ENCODE results near the gene ZFPL1. TPM values are rescaled to one million over a fixed set of nuclear protein-coding genes. Genes with fewer than 3 reads are reported as not detected.

ZFPL1 gene
- total RNA-seq, 4 donors from 2014 or later, result 34.1 to 58.5 (median 41.9) TPM

GRCh38 chr11:65119670-65119995 lies 35.6 kb downstream of the ZFPL1 start:
- Histone ChIP-seq H3K9me3 (no peaks in the 10 kb centered on the region), H3K4me3 (no peak overlapping the region), H3K27ac (no peak overlapping the region), H3K27me3 (no peaks in the 10 kb centered on the region), H3K36me3 (peaks cover 25% of the 10 kb centered on the region), H3K4me1 (peaks cover 64% of the 10 kb centered on the region)
- DNase-seq (ENCODE audit: low spot score in 2 of 2), result no peak
- TF ChIP-seq, protein P1, sequence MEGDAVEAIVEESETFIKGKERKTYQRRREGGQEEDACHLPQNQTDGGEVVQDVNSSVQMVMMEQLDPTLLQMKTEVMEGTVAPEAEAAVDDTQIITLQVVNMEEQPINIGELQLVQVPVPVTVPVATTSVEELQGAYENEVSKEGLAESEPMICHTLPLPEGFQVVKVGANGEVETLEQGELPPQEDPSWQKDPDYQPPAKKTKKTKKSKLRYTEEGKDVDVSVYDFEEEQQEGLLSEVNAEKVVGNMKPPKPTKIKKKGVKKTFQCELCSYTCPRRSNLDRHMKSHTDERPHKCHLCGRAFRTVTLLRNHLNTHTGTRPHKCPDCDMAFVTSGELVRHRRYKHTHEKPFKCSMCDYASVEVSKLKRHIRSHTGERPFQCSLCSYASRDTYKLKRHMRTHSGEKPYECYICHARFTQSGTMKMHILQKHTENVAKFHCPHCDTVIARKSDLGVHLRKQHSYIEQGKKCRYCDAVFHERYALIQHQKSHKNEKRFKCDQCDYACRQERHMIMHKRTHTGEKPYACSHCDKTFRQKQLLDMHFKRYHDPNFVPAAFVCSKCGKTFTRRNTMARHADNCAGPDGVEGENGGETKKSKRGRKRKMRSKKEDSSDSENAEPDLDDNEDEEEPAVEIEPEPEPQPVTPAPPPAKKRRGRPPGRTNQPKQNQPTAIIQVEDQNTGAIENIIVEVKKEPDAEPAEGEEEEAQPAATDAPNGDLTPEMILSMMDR (IDR thresholded peaks at IDR 0.05), result no peak
- no peak for TF ChIP-seq EP300 (IDR thresholded peaks at IDR 0.05)

- Histone ChIP-seq H3K27ac (peak overlapping the region; percentile 90), H3K4me3 (peak overlapping the region; percentile 66), H3K9me3 (no peaks in the 10 kb centered on the region), H3K4me1 (peaks cover 61% of the 10 kb centered on the region), H3K36me3 (peaks cover 37% of the 10 kb centered on the region), H3K27me3 (no peaks in the 10 kb centered on the region)
- TF ChIP-seq POLR2A (IDR thresholded peaks at IDR 0.05) (no peak), EP300 (IDR thresholded peaks at IDR 0.05) (no peak), POLR2AphosphoS5 (IDR thresholded peaks at IDR 0.05) (no peak)
- TF ChIP-seq, protein P1 (IDR thresholded peaks at IDR 0.05), result no peak
- 63% methylated on average over 3 of the region's 3 CpGs for WGBS
- DNase-seq (ENCODE audit: low spot score in 2 of 2), result no peak
Observed at GRCh38 chr11:65120831-65121230, 36.8 kb downstream of the ZFPL1 start.

DNA sequence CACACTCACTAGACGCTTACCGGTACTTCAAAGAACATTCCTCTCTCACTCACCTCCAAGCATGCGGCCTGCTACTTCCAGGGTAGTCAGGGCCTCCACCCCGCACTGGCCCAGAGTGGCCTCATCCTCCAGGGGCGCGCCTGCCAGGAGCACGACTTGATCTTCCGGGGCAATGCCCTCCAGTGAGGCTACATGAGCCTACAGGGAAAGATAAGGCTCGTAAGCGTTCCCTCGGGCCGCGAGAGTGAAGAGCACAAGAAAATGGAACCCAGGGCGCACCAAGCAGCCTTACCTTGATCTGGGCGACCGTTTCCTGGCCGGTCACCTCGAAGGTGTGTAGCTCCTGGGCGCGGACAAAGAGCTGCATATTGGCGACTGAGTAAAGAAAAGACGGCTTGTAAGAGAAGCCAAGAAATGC lies 37.4 kb downstream of the ZFPL1 start:
- Histone ChIP-seq H3K4me3 (peak overlapping the region; percentile 66), H3K27me3 (no peaks in the 10 kb centered on the region), H3K4me1 (peaks cover 55% of the 10 kb centered on the region), H3K27ac (peak overlapping the region; percentile 90), H3K36me3 (peaks cover 43% of the 10 kb centered on the region), H3K9me3 (no peaks in the 10 kb centered on the region)
- peak; percentile 75 to 78 for DNase-seq (ENCODE audit: low spot score in 2 of 2)
- under 1% methylated on average over 17 of the region's 22 CpGs for WGBS
- TF ChIP-seq, protein P1 (IDR thresholded peaks at IDR 0.05), result no peak
- TF ChIP-seq POLR2A (IDR thresholded peaks at IDR 0.05), result no peak
- no peak for TF ChIP-seq POLR2AphosphoS5 (IDR thresholded peaks at IDR 0.05)
- TF ChIP-seq EP300 (IDR thresholded peaks at IDR 0.05), result no peak

DNA sequence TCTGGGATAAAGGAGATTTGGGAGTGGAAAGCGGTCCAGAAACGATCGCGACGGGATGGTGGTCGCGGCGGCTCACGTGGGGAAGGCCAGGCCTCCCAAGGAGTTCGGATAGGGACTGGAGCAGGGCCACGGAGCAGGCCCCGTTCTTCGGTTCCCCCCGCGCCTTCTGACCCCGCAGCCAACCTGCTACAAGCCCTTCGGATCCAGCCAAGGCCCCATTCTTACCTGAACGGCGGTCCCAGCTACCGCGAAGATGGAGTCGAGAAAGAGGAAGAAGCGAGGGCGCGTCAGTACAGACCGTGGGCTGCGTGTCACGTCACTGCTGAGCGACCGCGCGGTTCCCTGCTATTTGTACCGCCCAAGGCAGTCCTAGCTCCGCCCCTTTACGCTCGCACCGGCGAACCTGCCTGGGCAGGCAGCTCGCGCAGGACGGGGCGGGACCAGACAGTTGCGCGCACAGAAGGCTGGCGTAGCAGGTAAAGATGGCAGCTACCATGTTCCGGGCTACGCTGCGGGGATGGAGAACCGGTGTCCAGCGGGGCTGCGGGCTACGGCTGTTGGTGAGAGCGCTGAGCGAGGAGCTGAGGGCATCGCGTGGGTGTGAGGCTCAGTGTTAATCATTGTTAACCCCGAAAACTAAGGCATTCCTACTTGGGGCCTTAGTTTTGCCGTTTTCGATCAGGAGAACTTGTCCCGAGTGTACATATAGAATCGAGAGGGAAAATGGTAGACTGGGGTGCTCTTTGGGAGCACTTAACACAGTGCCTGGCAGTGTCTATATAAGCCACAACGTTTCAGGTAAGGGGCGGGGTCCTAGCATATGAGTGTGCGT lies 38.1 kb downstream of the ZFPL1 start, which contains the start of the genes FAU and MRPL49:
TSS of gene FAU (minus strand) at position 270 of the 832 bp plus-strand sequence. CDS start 321 bp downstream, outside the sequence.
TSS of gene MRPL49 (plus strand) at position 457 of the 832 bp plus-strand sequence. CDS start at position 483, 26 bp downstream.
- TF ChIP-seq POLR2AphosphoS5 (IDR thresholded peaks at IDR 0.05) (peak; percentile 46 to 98 (median 92)), EP300 (IDR thresholded peaks at IDR 0.05) (no peak), POLR2A (IDR thresholded peaks at IDR 0.05) (peak; percentile 61 to 90)
- TF ChIP-seq, protein P1 (IDR thresholded peaks at IDR 0.05), result no peak
- Histone ChIP-seq H3K9me3 (no peaks in the 10 kb centered on the region), H3K4me1 (peaks cover 49% of the 10 kb centered on the region)

GRCh38 chr11:65124480-65125196 lies 40.6 kb downstream of the ZFPL1 start:
- TF ChIP-seq, protein P1 (IDR thresholded peaks at IDR 0.05), result no peak
- no peak for TF ChIP-seq POLR2AphosphoS5 (IDR thresholded peaks at IDR 0.05)
- no peak for TF ChIP-seq POLR2A (IDR thresholded peaks at IDR 0.05)
- TF ChIP-seq EP300 (IDR thresholded peaks at IDR 0.05), result no peak
- peaks cover 38% of the 10 kb centered on the region for H3K4me1 ChIP-seq
- peak in 1 of 2 donors; percentile 50 for DNase-seq (ENCODE audit: low spot score in 2 of 2)
- no peaks in the 10 kb centered on the region for H3K27me3 ChIP-seq
- WGBS, result 97% methylated on average over 3 of the region's 5 CpGs
- H3K9me3 ChIP-seq, result no peaks in the 10 kb centered on the region
- no peak overlapping the region for H3K4me3 ChIP-seq
- no peak overlapping the region for H3K27ac ChIP-seq
- H3K36me3 ChIP-seq, result peaks cover 62% of the 10 kb centered on the region

More for the DNA sequence above, 38.1 kb downstream of the ZFPL1 start, which contains the start of the genes FAU and MRPL49:
- H3K4me3 ChIP-seq, result peak within 1 kb of the TSS; percentile 66
- H3K27me3 ChIP-seq, result no peaks in the 10 kb centered on the region
- DNase-seq (ENCODE audit: low spot score in 2 of 2), result peak; percentile 99
- WGBS, result under 1% methylated on average over 62 of the region's 64 CpGs
- peak within 1 kb of the TSS; percentile 90 for H3K27ac ChIP-seq
- peaks cover 50% of the 10 kb centered on the region for H3K36me3 ChIP-seq
